ENCODE data around the gene APOOL. TPM values are rescaled to one million over a fixed set of nuclear protein-coding genes. Genes with fewer than 3 reads are reported as not detected.
"Not testable (repeated sequence)": the region's sequence is repeated elsewhere in the genome, so short reads cannot be mapped to it uniquely, and the experiment has no call there.

The APOOL gene
- polyA plus RNA-seq, 1 donor (not counting 4 experiments of a cell fraction or from before 2014, with no cell fraction given): 7.2 TPM

GRCh38 chrX:85012098-85012497 is 8.4 kb downstream of the APOOL start:
- no peak overlapping the region for H3K9ac ChIP-seq (ENCODE audit: control insufficient read depth, extremely low read depth, insufficient read depth, low read length)
- no peak for TF ChIP-seq EZH2 (IDR thresholded peaks at IDR 0.05; ENCODE audit: low read length)
- H3K9me1 ChIP-seq (ENCODE audit: control insufficient read depth, extremely low read depth, insufficient read depth, low read length): no peaks in the 10 kb centered on the region
- no peaks in the 10 kb centered on the region for H3K27me3 ChIP-seq (ENCODE audit: control insufficient read depth, extremely low read depth, insufficient read depth, low read length)
- H4K20me1 ChIP-seq (ENCODE audit: control insufficient read depth, extremely low read depth, insufficient read depth, low read length): no peaks in the 10 kb centered on the region
- DNase-seq (ENCODE audit: low read depth, low spot score): no peak
- H3K4me2 ChIP-seq (ENCODE audit: control insufficient read depth, extremely low read depth, insufficient read depth, low read depth, low read length): no peak overlapping the region
- no peaks in the 10 kb centered on the region for H3K9me3 ChIP-seq (ENCODE audit: control insufficient read depth, low read depth, low read length)
- FAIRE-seq: no peak
- dilution Hi-C loops (cut with MboI; ENCODE audit: extremely low pct_ligation_motif_present, low sequenced_read_pairs): no loop called here
- H3K27ac ChIP-seq (ENCODE audit: control insufficient read depth, insufficient read depth, low read length): no peak overlapping the region
- H2AFZ ChIP-seq (ENCODE audit: control insufficient read depth, low read length): no peak overlapping the region
- H3K36me3 ChIP-seq (ENCODE audit: control insufficient read depth in 2 of 2, extremely low read depth in 1 of 2, insufficient read depth in 2 of 2, low read length in 2 of 2): no peaks in the 10 kb centered on the region
- no peak overlapping the region for H3K4me3 ChIP-seq (ENCODE audit: control insufficient read depth in 2 of 3, extremely low read depth in 1 of 3, insufficient read depth in 2 of 3, low read depth in 1 of 3, low read length in 3 of 3)
- peaks cover 7% of the 10 kb centered on the region for H3K79me2 ChIP-seq (ENCODE audit: control insufficient read depth, insufficient read depth, low read length)
- no peaks in the 10 kb centered on the region for H3K4me1 ChIP-seq (ENCODE audit: control insufficient read depth, extremely low read depth, insufficient read depth, low read length)

DNA sequence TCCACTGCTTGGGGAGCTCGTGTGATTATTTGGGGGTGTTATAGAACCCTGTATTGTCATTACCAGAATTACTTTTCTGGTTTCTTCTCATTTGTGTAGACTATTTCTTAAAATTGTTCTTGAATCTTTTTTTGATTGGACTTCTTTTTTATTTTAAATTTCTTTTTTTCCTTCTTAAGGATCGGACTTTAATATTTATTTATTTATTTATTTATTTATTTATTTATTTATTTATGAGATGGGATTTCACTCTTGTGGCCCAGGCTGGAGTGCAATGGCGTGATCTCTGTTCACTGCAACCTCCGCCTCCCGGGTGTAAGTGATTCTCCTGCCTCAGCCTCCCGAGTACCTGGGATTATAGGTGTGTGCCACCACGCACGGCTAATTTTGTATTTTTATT is 11.7 kb downstream of the APOOL start:
- H3K79me2 ChIP-seq (ENCODE audit: control insufficient read depth, insufficient read depth, low read length); H3K4me1 ChIP-seq (ENCODE audit: control insufficient read depth, extremely low read depth, insufficient read depth, low read length); dilution Hi-C loops (cut with MboI; ENCODE audit: extremely low pct_ligation_motif_present, low sequenced_read_pairs); H3K9me1 ChIP-seq (ENCODE audit: control insufficient read depth, extremely low read depth, insufficient read depth, low read length); H3K4me3 ChIP-seq (ENCODE audit: control insufficient read depth in 2 of 3, extremely low read depth in 1 of 3, insufficient read depth in 2 of 3, low read depth in 1 of 3, low read length in 3 of 3); H3K27me3 ChIP-seq (ENCODE audit: control insufficient read depth, extremely low read depth, insufficient read depth, low read length); H4K20me1 ChIP-seq (ENCODE audit: control insufficient read depth, extremely low read depth, insufficient read depth, low read length); H2AFZ ChIP-seq (ENCODE audit: control insufficient read depth, low read length); DNase-seq (ENCODE audit: low read depth, low spot score); H3K36me3 ChIP-seq (ENCODE audit: control insufficient read depth in 2 of 2, extremely low read depth in 1 of 2, insufficient read depth in 2 of 2, low read length in 2 of 2); H3K27ac ChIP-seq (ENCODE audit: control insufficient read depth, insufficient read depth, low read length); H3K9ac ChIP-seq (ENCODE audit: control insufficient read depth, extremely low read depth, insufficient read depth, low read length); H3K4me2 ChIP-seq (ENCODE audit: control insufficient read depth, extremely low read depth, insufficient read depth, low read depth, low read length); H3K9me3 ChIP-seq (ENCODE audit: control insufficient read depth, low read depth, low read length); FAIRE-seq: not testable (repeated sequence)

DNA sequence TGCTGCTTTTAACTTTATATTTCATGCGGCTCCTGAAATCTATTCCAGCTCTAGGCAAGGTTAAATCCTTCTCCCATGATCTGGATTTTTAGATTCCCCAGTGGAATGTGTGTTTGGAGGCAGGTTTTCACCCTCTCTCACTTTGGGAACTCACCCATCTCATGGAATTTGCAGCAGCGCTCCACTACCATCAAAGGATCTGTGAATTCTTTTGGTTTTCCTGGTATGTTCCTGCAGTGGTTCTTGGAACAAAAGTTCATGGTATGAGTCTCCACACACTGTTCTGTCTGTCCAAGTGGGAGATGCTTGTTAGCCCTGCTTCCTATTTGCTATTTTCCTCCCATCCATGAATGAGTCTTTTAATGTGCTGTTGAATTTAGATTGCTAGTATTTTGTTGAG is 14.0 kb downstream of the APOOL start:
- Histone ChIP-seq H4K20me1 (ENCODE audit: control insufficient read depth, extremely low read depth, insufficient read depth, low read length) (no peaks in the 10 kb centered on the region), H3K4me1 (ENCODE audit: control insufficient read depth, extremely low read depth, insufficient read depth, low read length) (no peaks in the 10 kb centered on the region), H2AFZ (ENCODE audit: control insufficient read depth, low read length) (no peak overlapping the region), H3K36me3 (ENCODE audit: control insufficient read depth in 2 of 2, extremely low read depth in 1 of 2, insufficient read depth in 2 of 2, low read length in 2 of 2) (peaks cover 0 to 1% of the 10 kb centered on the region in 2 experiments), H3K79me2 (ENCODE audit: control insufficient read depth, insufficient read depth, low read length) (no peaks in the 10 kb centered on the region), H3K9me3 (ENCODE audit: control insufficient read depth, low read depth, low read length) (no peaks in the 10 kb centered on the region), H3K27ac (ENCODE audit: control insufficient read depth, insufficient read depth, low read length) (no peak overlapping the region), H3K27me3 (ENCODE audit: control insufficient read depth, extremely low read depth, insufficient read depth, low read length) (no peaks in the 10 kb centered on the region), H3K4me3 (ENCODE audit: control insufficient read depth in 2 of 3, extremely low read depth in 1 of 3, insufficient read depth in 2 of 3, low read depth in 1 of 3, low read length in 3 of 3) (no peak overlapping the region), H3K9ac (ENCODE audit: control insufficient read depth, extremely low read depth, insufficient read depth, low read length) (no peak overlapping the region), H3K9me1 (ENCODE audit: control insufficient read depth, extremely low read depth, insufficient read depth, low read length) (no peaks in the 10 kb centered on the region), H3K4me2 (ENCODE audit: control insufficient read depth, extremely low read depth, insufficient read depth, low read depth, low read length) (no peak overlapping the region)
- dilution Hi-C loops (cut with MboI; ENCODE audit: extremely low pct_ligation_motif_present, low sequenced_read_pairs): no loop called here
- FAIRE-seq: no peak
- TF ChIP-seq, protein P1, sequence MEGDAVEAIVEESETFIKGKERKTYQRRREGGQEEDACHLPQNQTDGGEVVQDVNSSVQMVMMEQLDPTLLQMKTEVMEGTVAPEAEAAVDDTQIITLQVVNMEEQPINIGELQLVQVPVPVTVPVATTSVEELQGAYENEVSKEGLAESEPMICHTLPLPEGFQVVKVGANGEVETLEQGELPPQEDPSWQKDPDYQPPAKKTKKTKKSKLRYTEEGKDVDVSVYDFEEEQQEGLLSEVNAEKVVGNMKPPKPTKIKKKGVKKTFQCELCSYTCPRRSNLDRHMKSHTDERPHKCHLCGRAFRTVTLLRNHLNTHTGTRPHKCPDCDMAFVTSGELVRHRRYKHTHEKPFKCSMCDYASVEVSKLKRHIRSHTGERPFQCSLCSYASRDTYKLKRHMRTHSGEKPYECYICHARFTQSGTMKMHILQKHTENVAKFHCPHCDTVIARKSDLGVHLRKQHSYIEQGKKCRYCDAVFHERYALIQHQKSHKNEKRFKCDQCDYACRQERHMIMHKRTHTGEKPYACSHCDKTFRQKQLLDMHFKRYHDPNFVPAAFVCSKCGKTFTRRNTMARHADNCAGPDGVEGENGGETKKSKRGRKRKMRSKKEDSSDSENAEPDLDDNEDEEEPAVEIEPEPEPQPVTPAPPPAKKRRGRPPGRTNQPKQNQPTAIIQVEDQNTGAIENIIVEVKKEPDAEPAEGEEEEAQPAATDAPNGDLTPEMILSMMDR (optimal IDR thresholded peaks at IDR 0.05 in 1 of 3, IDR thresholded peaks at IDR 0.05 in 1 of 3, conservative IDR thresholded peaks at IDR 0.05 in 1 of 3; ENCODE audit: extremely low read depth in 1 of 3, insufficient read depth in 2 of 3, low read length in 3 of 3): no peak
- no peak for TF ChIP-seq EZH2 (IDR thresholded peaks at IDR 0.05; ENCODE audit: low read length)
- no peak for DNase-seq (ENCODE audit: low read depth, low spot score)

Data from keratinocyte (primary cell).